ENCODE data around the gene PSMD5.

DNA sequence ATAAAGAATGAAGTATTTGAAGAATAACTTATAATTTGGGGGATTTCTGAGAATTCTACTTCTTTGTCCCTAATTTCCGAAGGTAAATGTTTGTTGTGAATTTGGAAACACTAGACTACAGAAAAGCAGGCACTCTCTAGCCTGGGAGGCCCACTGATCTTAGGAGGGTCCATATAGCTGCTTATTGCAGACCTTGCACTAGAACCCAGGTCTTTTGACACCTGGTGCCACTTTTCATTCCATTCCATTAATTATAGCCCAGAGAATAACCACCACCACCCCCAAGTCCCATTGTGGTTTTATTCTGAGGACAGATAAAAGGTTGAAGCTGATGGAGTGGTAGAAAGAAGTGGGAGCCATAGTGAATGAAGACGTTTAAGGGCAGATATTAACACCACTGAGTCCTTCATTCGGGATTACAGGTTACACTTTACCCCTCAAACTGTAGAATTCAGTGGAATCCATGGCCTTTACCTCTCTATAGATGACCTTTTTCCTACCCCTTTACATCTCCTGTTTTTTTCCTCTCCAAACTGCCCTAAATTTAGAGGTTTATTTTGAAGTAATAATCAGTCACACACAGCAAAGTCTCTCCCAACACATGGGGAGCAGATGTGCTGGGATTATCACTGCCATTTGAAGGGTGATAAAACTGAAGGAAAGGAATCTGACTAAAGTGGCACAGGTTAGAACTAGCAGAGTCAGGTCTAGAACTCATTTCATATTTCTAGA lies 12.0 kb upstream of the PSMD5 start:
- TF ChIP-seq CTCF (IDR thresholded peaks at IDR 0.05) = no peak
- no peak for TF ChIP-seq POLR2A (IDR thresholded peaks at IDR 0.05)

Data from suprapubic skin (tissue), 3 donors.